Lung microvascular endothelial cell (primary cell): ENCODE data around the gene MMP28. TPM values are rescaled to one million over a fixed set of nuclear protein-coding genes. Genes with fewer than 3 reads are reported as not detected.

ENCODE experiments used
- DNase-seq, 2 donors: peaks; one replicate each; pipeline versions ENCODE4 v3.0.0 to v3.0.0-alpha.2; 2010; ENCODE audit warnings: low read depth in 2 of 2
- total RNA-seq: library from RNA; depleted of rRNA; stranded (reverse); fragments of >200 nt; gene quantifications from 2 replicates; pipeline ENCODE4 v1.2.1, GENCODE V29; 2014

MMP28 gene
- total RNA-seq, 1 donor from 2014 or later, result 0.40 TPM

DNA sequence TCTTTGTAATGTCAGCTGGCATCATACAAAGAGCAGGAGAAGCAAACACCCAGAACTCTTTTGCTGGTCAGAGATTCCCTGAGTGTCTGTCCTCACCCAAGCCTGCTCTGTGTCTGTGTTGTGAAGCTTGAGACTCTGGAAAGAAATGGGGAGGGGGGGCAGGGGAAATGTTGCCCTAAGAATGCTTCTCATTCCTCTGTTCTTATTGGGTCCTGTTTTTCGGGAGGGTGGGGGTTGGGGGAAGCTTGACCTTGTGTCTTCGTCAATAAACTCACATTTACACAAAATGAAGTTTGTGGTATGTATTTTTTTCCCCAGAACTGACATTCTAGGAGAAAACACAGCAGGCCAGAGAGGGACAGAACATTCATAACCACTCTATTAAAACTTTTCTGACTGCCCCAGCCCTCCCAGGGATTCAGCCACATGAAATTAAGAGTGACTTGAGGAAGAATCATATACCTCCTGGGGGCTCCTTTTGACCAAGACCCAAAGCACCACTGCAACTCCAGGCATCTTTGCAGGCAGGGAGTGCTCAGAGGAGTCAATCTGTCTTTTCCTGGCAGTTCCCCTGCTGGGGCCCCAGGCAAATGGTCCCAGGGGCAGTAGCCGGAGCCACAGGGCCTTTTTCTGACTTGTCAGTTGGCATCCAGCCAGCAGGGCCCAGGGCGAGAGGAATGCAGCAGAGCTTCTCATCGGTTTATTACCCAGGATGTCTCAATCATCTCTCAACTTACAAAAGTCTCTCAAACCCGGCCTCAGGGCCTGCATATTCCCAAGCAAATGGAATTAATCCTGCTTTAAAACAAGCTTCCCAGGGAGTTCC lies 69.1 kb downstream of the MMP28 start:
- DNase-seq, result peak in 1 of 2 donors; percentile 53

DNA sequence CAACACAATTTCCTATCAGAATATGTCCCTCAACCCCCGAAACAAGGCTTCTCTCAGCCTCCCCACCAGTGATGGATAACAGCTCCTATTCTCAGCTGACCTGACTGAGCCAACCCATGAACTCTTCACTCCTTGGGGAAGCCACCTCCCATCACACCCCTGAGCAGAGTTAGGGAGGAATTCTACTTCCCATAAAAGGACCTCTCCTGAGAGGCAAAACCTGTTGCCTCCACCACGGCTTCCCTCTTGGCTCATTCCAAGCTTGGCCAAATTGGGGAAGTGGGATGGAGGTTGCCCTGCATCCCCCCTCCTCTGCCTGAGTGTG lies 69.7 kb downstream of the MMP28 start:
- no peak for DNase-seq

DNA sequence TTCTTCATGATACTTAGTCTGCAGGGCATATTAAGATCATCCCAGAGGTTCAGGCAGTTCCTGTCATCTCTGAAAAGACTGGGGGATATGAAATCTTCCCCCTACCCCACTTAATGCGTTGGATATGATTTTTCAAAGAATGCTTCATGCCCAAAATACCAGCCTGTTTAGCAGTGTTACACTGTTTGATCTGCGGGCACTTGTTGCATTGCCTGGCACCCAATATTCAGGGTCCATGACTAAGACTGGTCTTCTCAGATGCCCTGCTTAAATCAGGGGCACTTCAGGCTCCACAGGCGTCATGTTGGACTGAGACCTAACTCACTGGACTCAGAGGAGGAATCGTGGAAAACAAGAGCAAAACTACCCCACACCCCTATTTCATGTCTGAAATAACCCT lies 70.4 kb downstream of the MMP28 start:
- DNase-seq, result no peak

- no peak for DNase-seq
These were observed 71.7 kb downstream of the MMP28 start for GRCh38 chr17:35723735-35724134.

DNA sequence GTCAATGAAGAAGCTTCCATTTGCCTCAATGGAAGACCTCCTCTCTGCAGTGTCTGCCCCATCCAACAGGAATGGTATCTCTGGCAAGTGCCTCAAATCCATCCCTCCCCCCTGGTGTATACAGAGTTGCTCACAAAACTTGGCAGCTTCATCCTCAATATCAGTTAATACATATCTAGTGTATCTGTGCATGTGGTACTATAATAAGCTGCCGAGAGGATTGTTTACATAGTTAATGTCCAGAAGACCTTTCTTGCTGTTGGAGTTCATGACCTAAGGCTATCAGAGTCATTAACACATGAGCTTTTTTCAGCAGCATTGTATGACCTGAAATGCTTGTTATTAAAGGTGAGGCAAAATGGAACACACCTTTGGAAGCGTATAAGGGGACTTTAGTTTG lies 78.0 kb downstream of the MMP28 start:
- no peak for DNase-seq

GRCh38 chr17:35716897-35717465 lies 78.5 kb downstream of the MMP28 start:
- no peak for DNase-seq

DNA sequence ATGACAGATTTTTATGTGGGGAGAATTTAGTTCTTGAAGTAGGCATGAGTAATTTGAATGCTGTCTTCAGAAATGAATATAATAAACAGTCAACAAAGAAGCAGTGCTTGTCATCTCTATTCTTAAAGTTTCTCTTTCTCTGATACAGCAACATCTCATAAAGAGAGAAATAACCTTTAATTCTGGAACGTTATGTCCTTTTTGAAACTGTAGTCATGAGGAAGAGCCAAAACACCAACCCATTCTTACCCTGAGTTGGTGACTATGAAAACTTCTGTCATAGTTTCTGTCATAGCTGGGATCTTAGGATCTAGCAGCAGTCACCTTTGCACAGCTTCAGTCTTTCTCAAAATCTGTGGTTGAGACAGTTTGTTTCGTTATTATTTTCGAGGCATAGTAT lies 79.3 kb downstream of the MMP28 start:
- DNase-seq, result no peak

Other genes with a start within 250 kb of the MMP28 start
- not detected in 2 replicates for gene SLFN14, start 234.8 kb downstream of the MMP28 start, total RNA-seq
- gene PEX12, start 217.1 kb downstream of the MMP28 start, total RNA-seq, result 1.7 and 3.6 TPM in 2 replicates
- 77.8 and 85.9 TPM in 2 replicates for gene AP2B1, start 208.3 kb downstream of the MMP28 start, total RNA-seq
- gene RASL10B, start 64.0 kb downstream of the MMP28 start, total RNA-seq, result under 0.01 TPM in 2 replicates
- gene GAS2L2, start 42.4 kb downstream of the MMP28 start, total RNA-seq, result under 0.01 TPM in 1 of 2 replicates, not detected in the other
- gene C17orf50, start 34.8 kb downstream of the MMP28 start, total RNA-seq, result not detected in 2 replicates
- 54.5 and 65.7 TPM in 2 replicates for gene TAF15, start 13.8 kb upstream of the MMP28 start, total RNA-seq
- gene HEATR9, start 73.2 kb upstream of the MMP28 start, total RNA-seq, result not detected in 2 replicates
- gene CCL5, start 84.7 kb upstream of the MMP28 start, total RNA-seq, result 0.20 and 0.65 TPM in 2 replicates
- gene RDM1, start 135.1 kb upstream of the MMP28 start, total RNA-seq, result not detected in 2 replicates
- gene LYZL6, start 148.1 kb upstream of the MMP28 start, total RNA-seq, result not detected in 2 replicates
- gene CCL16, start 185.9 kb upstream of the MMP28 start, total RNA-seq, result under 0.01 TPM in 1 of 2 replicates, not detected in the other
- 3.9 and 4.6 TPM in 2 replicates for gene CCL14, start 191.1 kb upstream of the MMP28 start, total RNA-seq
- not detected in 2 replicates for gene CCL15, start 205.9 kb upstream of the MMP28 start, total RNA-seq
- 0.65 and 0.99 TPM in 2 replicates for gene CCL23, start 222.3 kb upstream of the MMP28 start, total RNA-seq